ENCODE data around the gene LIPJ. TPM values are rescaled to one million over a fixed set of nuclear protein-coding genes. Genes with fewer than 3 reads are reported as not detected.

LIPJ gene
- total RNA-seq, 1 experiment from 2014 or later: not detected

GRCh38 chr10:88652616-88653015 lies 66.1 kb downstream of the LIPJ start:
- no peak overlapping the region for H2BK20ac ChIP-seq (ENCODE audit: low read depth, low read length, poor library complexity, severe bottlenecking)
- H3K79me1 ChIP-seq (ENCODE audit: insufficient read depth, low read depth, low read length, poor library complexity, severe bottlenecking): no peaks in the 10 kb centered on the region
- no peak overlapping the region for H4K5ac ChIP-seq (ENCODE audit: insufficient read length, low read depth, low read length)
- no peaks in the 10 kb centered on the region for H3K79me2 ChIP-seq (ENCODE audit: insufficient read depth, low read length)
- no peak overlapping the region for H2BK120ac ChIP-seq (ENCODE audit: low read depth, low read length, poor library complexity, severe bottlenecking)
- no peaks in the 10 kb centered on the region for H3K36me3 Mint-ChIP-seq (ENCODE audit: insufficient read depth in 1 of 3, low read depth in 3 of 3)
- no peak overlapping the region for H2BK15ac ChIP-seq (ENCODE audit: low read depth, low read length)
- H3K56ac ChIP-seq (ENCODE audit: insufficient read length, low read depth, low read length): no peak overlapping the region
- H3K4me1 ChIP-seq (ENCODE audit: insufficient read depth, low read length): no peaks in the 10 kb centered on the region
- H2AK5ac ChIP-seq (ENCODE audit: insufficient read length, low read length): no peak overlapping the region
- DNase-seq: no peak
- no peak overlapping the region for H2BK5ac ChIP-seq (ENCODE audit: insufficient read length, low read length)
- TF ChIP-seq CTCF (conservative IDR thresholded peaks at IDR 0.05): no peak
- no peak overlapping the region for H3T11ph ChIP-seq (ENCODE audit: low read length)
- no peak overlapping the region for H2AFZ ChIP-seq (ENCODE audit: low read length)
- H3K9me3 ChIP-seq (ENCODE audit: control insufficient read depth, low read depth, low read length): no peaks in the 10 kb centered on the region
- H3K18ac ChIP-seq (ENCODE audit: insufficient read length, low read depth, low read length): no peak overlapping the region
- H3K27ac ChIP-seq (ENCODE audit: insufficient read length, low read depth, low read length): no peak overlapping the region
- 100% methylated on average over 1 of the region's 2 CpGs for WGBS (ENCODE audit: extremely low coverage, insufficient read length, low lambda C conversion rate)
- H3K23me2 ChIP-seq (ENCODE audit: insufficient read length, low read depth, low read length, poor library complexity, severe bottlenecking): no peaks in the 10 kb centered on the region
- no peaks in the 10 kb centered on the region for H4K20me1 ChIP-seq (ENCODE audit: control insufficient read depth, insufficient read depth, insufficient read length)
- H3K27me3 Mint-ChIP-seq (ENCODE audit: low read depth): 0 out of 2 replicates have a peak, but pooled peaks cover 3% of the 10 kb centered on the region
- H4K8ac ChIP-seq (replicated peaks; ENCODE audit: insufficient read length, low read depth, low read length): no peak overlapping the region
- H2BK12ac ChIP-seq (ENCODE audit: insufficient read length, low read depth, low read length): no peak overlapping the region
- no peak overlapping the region for H3K14ac ChIP-seq (ENCODE audit: insufficient read depth, low read length)
- no peak overlapping the region for H3K4me3 Mint-ChIP-seq
- no peaks in the 10 kb centered on the region for H3K4me1 Mint-ChIP-seq
- H3K4me2 ChIP-seq (ENCODE audit: insufficient read depth, insufficient read length, low read length): no peak overlapping the region
- H3K9ac ChIP-seq (ENCODE audit: extremely low read depth, insufficient read length, low read length): no peak overlapping the region
- no peaks in the 10 kb centered on the region for H3K27me3 ChIP-seq (ENCODE audit: insufficient read depth, low read length)
- H4K91ac ChIP-seq (ENCODE audit: insufficient read length, low read depth, low read length): no peak overlapping the region
- no peak overlapping the region for H3K4ac ChIP-seq (ENCODE audit: low read depth, low read length)
- no peak overlapping the region for H3K23ac ChIP-seq (ENCODE audit: insufficient read length, low read depth, low read length)
- no peaks in the 10 kb centered on the region for H3K9me3 Mint-ChIP-seq
- H3K27ac Mint-ChIP-seq: no peak overlapping the region

Other genes with a start within 250 kb of the LIPJ start
- 7.3 and 7.5 TPM in 2 replicates for gene RNLS, start 3.4 kb upstream of the LIPJ start, total RNA-seq (2021)
- not detected in 2 replicates for gene LIPF, start 77.7 kb downstream of the LIPJ start, total RNA-seq (2021)
- gene LIPK, start 119.5 kb downstream of the LIPJ start, total RNA-seq (2021): not detected in 2 replicates
- gene LIPN, start 173.3 kb downstream of the LIPJ start, total RNA-seq (2021): not detected in 2 replicates
- gene LIPM, start 216.0 kb downstream of the LIPJ start, total RNA-seq (2021): not detected in 2 replicates